Adrenal gland (tissue), 12 donors: Measurements from ENCODE around the gene PLA2G4F. TPM values are rescaled to one million over a fixed set of nuclear protein-coding genes. Genes with fewer than 3 reads are reported as not detected.

Source experiments
- DNase-seq, 7 donors: peaks; one replicate each; pipeline ENCODE4 v3.0.0-alpha.2; 2019 to 2020
- H3K27ac ChIP-seq, 5 donors: fragments of 200-600 bp; sonication (generic) in 4 of 5; 1 replicate in 3 of 5; 2 replicates in 2 of 5; pipeline versions ENCODE4 v1.5.1 to v1.8.0; 2016 to 2020; ENCODE audit warnings: mild to moderate bottlenecking in 1 of 5
- H3K27me3 ChIP-seq: fragments of 200-600 bp; 2 replicates; pipeline ENCODE4 v1.8.0; 2021
- H3K36me3 ChIP-seq, 2 donors: fragments of 200-600 bp; replicated peaks in 1 of 2; 1 replicate in 1 of 2; 2 replicates in 1 of 2; pipeline versions ENCODE4 v1.5.1 to v1.8.0; 2018 to 2022
- H3K4me1 ChIP-seq, 2 donors: fragments of 200-600 bp; replicated peaks in 1 of 2; 1 replicate in 1 of 2; 2 replicates in 1 of 2; pipeline versions ENCODE4 v1.5.1 to v1.8.0; 2018 to 2021
- H3K4me3 ChIP-seq, 4 donors: fragments of 200-600 bp; sonication (generic) in 3 of 4; one replicate each; pipeline ENCODE4 v1.5.1; 2016 to 2018
- H3K9me3 ChIP-seq, 3 donors: fragments of 200-600 bp; sonication (generic) in 1 of 3; replicated peaks in 1 of 3; 1 replicate in 2 of 3; 2 replicates in 1 of 3; pipeline versions ENCODE4 v1.5.1 to v1.8.0; 2016 to 2021
- CTCF ChIP-seq, 6 experiments: fragments of 450-650 bp in 4 of 6; fragments of 200-600 bp in 2 of 6; sonication (generic) in 1 of 6; IDR thresholded peaks; 1 replicate in 5 of 6; 2 replicates in 1 of 6; pipeline versions ENCODE4 v1.5.1 to v1.8.0; 2016 to 2021; ENCODE audit warnings: antibody characterized with exemption in 6 of 6, mild to moderate bottlenecking in 2 of 6, moderate library complexity in 1 of 6
- POLR2A ChIP-seq, 2 donors: fragments of 450-650 bp; IDR thresholded peaks; one replicate each; pipeline ENCODE4 v1.6.1; 2017; ENCODE audit warnings: antibody characterized with exemption in 2 of 2, mild to moderate bottlenecking in 2 of 2, moderate library complexity in 1 of 2
- WGBS, 4 donors: extraction: QIAGEN DNeasy Blood & Tissue Kit in 2 of 4; methylation state at CpG; one replicate each; pipeline versions ENCODE4 v1.1.5 to v1.1.7; 2013 to 2017; 5-methylcytosine and 5-hydroxymethylcytosine counted together
- intact Hi-C, 2 donors: fragments of 100-400 bp; cut with DNase I; formaldehyde crosslinking; loops; one replicate each; pipeline versions ENCODE4 v1.14.1 to v1.15.0; 2022 to 2023
- polyA plus RNA-seq, 3 donors: library from polyadenylated mRNA; stranded (reverse); fragments of 200-250 nt in 2 of 3; fragments of 350-450 nt in 1 of 3; fragmentation: Illumina TruSeq in 1 of 3; extraction: RNeasy Lipid Tissue Mini Kit (QIAGEN cat#74804) in 1 of 3; gene quantifications; one replicate each; pipeline ENCODE4 v1.2.3, GENCODE V29; 2013 to 2014
- total RNA-seq, 9 donors: library from RNA; depleted of rRNA in 4 of 9; stranded (reverse); fragments of >200 nt in 4 of 9; fragments of 120-200 nt in 1 of 9; fragmentation: NEBNext Ultra II Directional in 1 of 9; extraction: Animal tissue kit (Norgen Biotek cat#: 25700) in 1 of 9; gene quantifications; one replicate each; pipeline versions ENCODE4 v1.1.0 to v1.2.4, GENCODE V29; 2013 to 2023
- donor health status: healthy with polysubstance abuse.
- donor health status: Bipolar disorder and iron deficiency.
- donor health status: DM: yes; HTN: yes; CAD: no.
- donor health status: DM: no; HTN: no; CAD: no.
- donor health status: DM: no; HTN: no; CAD: no.
- donor health status: DM: yes; HTN: yes; CAD: no.

PLA2G4F gene
- total and polyA plus RNA-seq, 12 donors: 0.03 to 0.29 (median 0.11) TPM; not detected in 9

DNA sequence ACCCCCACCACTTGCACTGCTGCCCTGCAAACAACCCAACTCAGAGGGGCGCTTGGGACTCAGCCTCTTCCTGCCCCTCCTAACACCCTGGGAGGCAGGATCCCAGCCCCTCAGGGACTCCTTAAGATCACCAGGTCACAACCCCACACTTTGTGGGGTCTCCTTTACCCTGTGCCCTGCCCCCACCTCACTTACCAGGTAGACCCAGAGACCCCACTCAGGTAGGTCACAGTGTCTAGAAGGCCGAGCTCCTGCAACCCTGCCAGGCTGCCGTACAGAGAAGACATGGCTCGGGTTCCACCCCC is 9.1 kb downstream of the PLA2G4F start:
- Histone ChIP-seq H3K4me1 (no peaks in the 10 kb centered on the region), H3K4me3 (no peak overlapping the region), H3K27me3 (no peaks in the 10 kb centered on the region), H3K9me3 (no peaks in the 10 kb centered on the region), H3K36me3 (no peaks in the 10 kb centered on the region), H3K27ac (no peak overlapping the region)
- 83 to 96% (median 92%) methylated on average over 3 to 4 of the region's 4 CpGs for WGBS, 4 donors
- peak in 1 of 7 donors; percentile 2 for DNase-seq
- intact Hi-C loops: no loop called here
- TF ChIP-seq CTCF (IDR thresholded peaks at IDR 0.05) (no peak), POLR2A (IDR thresholded peaks at IDR 0.05) (no peak)

- Histone ChIP-seq H3K4me3 (no peak overlapping the region), H3K27ac (no peak overlapping the region), H3K36me3 (no peaks in the 10 kb centered on the region), H3K4me1 (no peaks in the 10 kb centered on the region), H3K27me3 (no peaks in the 10 kb centered on the region), H3K9me3 (no peaks in the 10 kb centered on the region)
- peak in 1 of 7 donors; percentile 3 for DNase-seq
- no peak for TF ChIP-seq CTCF (IDR thresholded peaks at IDR 0.05)
- TF ChIP-seq POLR2A (IDR thresholded peaks at IDR 0.05): no peak
- WGBS, 4 donors: 77 to 82% (median 81%) methylated on average over 22 to 24 of the region's 24 CpGs
- intact Hi-C loops: no loop called here
Measured at GRCh38 chr15:42146551-42147430, 9.6 kb downstream of the PLA2G4F start.

DNA sequence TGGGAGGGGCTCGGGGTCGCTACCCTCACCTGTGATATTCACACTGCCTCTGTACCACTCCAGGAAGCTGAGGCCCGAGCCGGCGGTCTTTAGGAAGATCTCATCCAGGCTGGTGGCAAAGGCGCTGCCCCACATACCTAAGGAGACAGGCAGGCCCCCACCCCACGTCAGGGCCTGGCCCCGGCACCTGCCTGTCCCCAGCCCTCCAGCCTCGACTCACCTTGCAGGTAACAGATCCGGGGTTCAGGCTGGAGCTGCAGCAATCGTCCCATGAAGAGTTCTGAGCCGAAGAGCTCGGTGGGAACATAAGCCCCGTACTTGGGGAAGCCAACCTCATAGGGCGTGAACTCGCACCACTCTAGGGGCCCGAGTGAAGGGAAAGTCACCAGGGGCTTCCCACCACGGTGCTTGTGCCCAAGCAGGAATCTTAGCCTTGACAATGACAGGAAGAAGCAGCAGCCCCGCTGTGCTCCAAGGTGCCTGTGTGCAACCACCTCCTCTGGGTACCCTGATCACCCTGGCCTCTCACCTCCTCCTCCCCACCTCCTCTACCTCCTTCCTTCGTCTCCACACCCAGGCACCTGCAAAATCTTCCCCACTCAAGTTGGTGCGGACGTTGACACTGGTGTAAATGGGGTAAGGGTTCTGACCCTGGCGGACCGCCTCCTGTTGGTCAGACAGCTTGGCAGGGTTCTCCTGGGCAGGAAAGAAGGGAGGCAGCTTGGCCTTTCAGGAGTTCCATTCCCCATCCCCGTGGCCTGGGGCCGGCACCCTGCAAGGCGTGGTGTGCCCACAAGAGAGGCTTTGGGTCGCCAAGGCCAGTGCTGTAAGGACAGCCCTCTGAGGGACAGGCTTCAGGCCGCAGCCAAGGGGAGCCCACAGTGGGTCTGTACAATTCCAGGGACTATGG is 10.6 kb downstream of the PLA2G4F start:
- Histone ChIP-seq H3K4me3 (no peak overlapping the region), H3K27ac (no peak overlapping the region), H3K9me3 (no peaks in the 10 kb centered on the region), H3K36me3 (no peaks in the 10 kb centered on the region), H3K4me1 (no peaks in the 10 kb centered on the region), H3K27me3 (no peaks in the 10 kb centered on the region)
- WGBS, 4 donors: 78 to 90% (median 82%) methylated on average over 10 to 29 of the region's 29 CpGs
- TF ChIP-seq POLR2A (IDR thresholded peaks at IDR 0.05): no peak
- TF ChIP-seq CTCF (IDR thresholded peaks at IDR 0.05): no peak
- intact Hi-C loops: no loop called here
- DNase-seq: peak in 1 of 7 donors; percentile 3

DNA sequence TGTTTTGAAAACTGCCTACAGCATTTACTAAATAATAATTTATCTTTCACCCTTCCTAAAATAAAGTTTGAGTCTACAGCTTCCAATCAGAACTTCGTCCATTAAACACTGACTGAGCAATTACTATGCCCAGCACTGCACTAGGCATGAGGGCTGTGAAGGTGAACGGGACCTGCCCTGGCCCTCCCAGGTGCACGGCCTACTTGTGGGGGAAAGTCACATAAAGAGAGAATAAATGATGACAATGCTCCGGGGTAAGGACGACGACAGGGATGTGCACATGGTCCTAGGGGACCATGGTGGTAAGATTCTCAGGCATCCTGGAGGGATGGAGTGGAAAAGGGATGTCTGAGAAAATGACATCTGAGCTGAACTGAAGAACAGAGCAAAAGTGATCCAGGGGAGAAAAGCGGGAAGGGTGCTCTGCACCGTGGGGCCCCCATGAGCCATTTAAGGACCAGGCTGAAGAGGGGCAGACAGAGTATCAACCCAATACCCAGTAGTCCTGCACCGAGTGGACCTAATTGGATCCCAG is 11.5 kb downstream of the PLA2G4F start:
- H3K4me3 ChIP-seq: no peak overlapping the region
- H3K4me1 ChIP-seq: no peaks in the 10 kb centered on the region
- intact Hi-C loops: loop anchor here in 1 of 2 donors (5.0 kb wide), 1 partner anchor 78 kb away; no protein-coding TSS in a partner anchor
- DNase-seq: peak in 1 of 7 donors; percentile 1
- H3K9me3 ChIP-seq: no peaks in the 10 kb centered on the region
- 72 to 80% (median 76%) methylated on average over 8 to 9 of the region's 9 CpGs for WGBS, 4 donors
- TF ChIP-seq POLR2A (IDR thresholded peaks at IDR 0.05) (no peak), CTCF (IDR thresholded peaks at IDR 0.05) (no peak)
- no peak overlapping the region for H3K27ac ChIP-seq
- no peaks in the 10 kb centered on the region for H3K36me3 ChIP-seq
- no peaks in the 10 kb centered on the region for H3K27me3 ChIP-seq
